Activated CD4-positive, alpha-beta T cell treated with anti-CD3 and anti-CD28 coated beads, Interleukin-2, amount 50 U/mL, for 16 hours (primary cell): ENCODE measurements around the gene GALNT16.
"Not testable (repeated sequence)": the region's sequence is repeated elsewhere in the genome, so short reads cannot be mapped to it uniquely, and the experiment has no call there.

Source experiments
- DNase-seq: peaks from one replicate; pipeline ENCODE4 v3.0.0-alpha.2; 2020

GALNT16 gene

GRCh38 chr14:69259527-69260189 lies at the start of gene GALNT16:
Gene GALNT16 (plus strand): TSS chr14:69260158. CDS start chr14:69260291, 133 bp downstream.
- DNase-seq = no peak

- no peak for DNase-seq
Observed at GRCh38 chr14:69214393-69214792, 45.6 kb upstream of the GALNT16 start.

- DNase-seq = not testable (repeated sequence)
Observed at GRCh38 chr14:69217663-69218062, 42.3 kb upstream of the GALNT16 start.

GRCh38 chr14:69224946-69225345 lies 35.0 kb upstream of the GALNT16 start:
- DNase-seq = no peak

- DNase-seq = no peak
Observed at GRCh38 chr14:69226178-69226577, 33.8 kb upstream of the GALNT16 start.

- DNase-seq = no peak
Observed at GRCh38 chr14:69226736-69227135, 33.2 kb upstream of the GALNT16 start.

GRCh38 chr14:69231486-69231885 lies 28.5 kb upstream of the GALNT16 start:
- no peak for DNase-seq

- no peak for DNase-seq
Observed at GRCh38 chr14:69232388-69232787, 27.6 kb upstream of the GALNT16 start.

- DNase-seq = no peak
Observed at GRCh38 chr14:69234106-69234505, 25.9 kb upstream of the GALNT16 start.

- peak; percentile 29 for DNase-seq
Observed at GRCh38 chr14:69235708-69236107, 24.2 kb upstream of the GALNT16 start.

- DNase-seq = no peak
Observed at GRCh38 chr14:69237142-69237541, 22.8 kb upstream of the GALNT16 start.

- no peak for DNase-seq
Observed at GRCh38 chr14:69237584-69237983, 22.4 kb upstream of the GALNT16 start.

GRCh38 chr14:69238883-69239282 lies 21.1 kb upstream of the GALNT16 start:
- DNase-seq = no peak

- no peak for DNase-seq
Observed at GRCh38 chr14:69240527-69241173, 19.3 kb upstream of the GALNT16 start.

- no peak for DNase-seq
Observed at GRCh38 chr14:69241577-69241976, 18.4 kb upstream of the GALNT16 start.

GRCh38 chr14:69242311-69243224 lies 17.4 kb upstream of the GALNT16 start:
- peak; percentile 58 for DNase-seq

- DNase-seq = no peak
Observed at GRCh38 chr14:69244946-69245345, 15.0 kb upstream of the GALNT16 start.

GRCh38 chr14:69246331-69246730 lies 13.6 kb upstream of the GALNT16 start:
- no peak for DNase-seq

GRCh38 chr14:69247676-69248440 lies 12.1 kb upstream of the GALNT16 start:
- DNase-seq = no peak

GRCh38 chr14:69249603-69250002 lies 10.4 kb upstream of the GALNT16 start:
- no peak for DNase-seq

GRCh38 chr14:69252851-69253250 lies 7.1 kb upstream of the GALNT16 start:
- DNase-seq = no peak

GRCh38 chr14:69259168-69259526 lies 811 bp upstream of the GALNT16 start:
- DNase-seq = no peak
